ENCODE data around the gene POLR2E.
A peak's percentile ranks its signal among the peaks of the same experiment; 100 is the strongest.

POLR2E gene

GRCh38 chr19:1063909-1064660 lies 31.1 kb downstream of the POLR2E start:
- DNase-seq = no peak

DNA sequence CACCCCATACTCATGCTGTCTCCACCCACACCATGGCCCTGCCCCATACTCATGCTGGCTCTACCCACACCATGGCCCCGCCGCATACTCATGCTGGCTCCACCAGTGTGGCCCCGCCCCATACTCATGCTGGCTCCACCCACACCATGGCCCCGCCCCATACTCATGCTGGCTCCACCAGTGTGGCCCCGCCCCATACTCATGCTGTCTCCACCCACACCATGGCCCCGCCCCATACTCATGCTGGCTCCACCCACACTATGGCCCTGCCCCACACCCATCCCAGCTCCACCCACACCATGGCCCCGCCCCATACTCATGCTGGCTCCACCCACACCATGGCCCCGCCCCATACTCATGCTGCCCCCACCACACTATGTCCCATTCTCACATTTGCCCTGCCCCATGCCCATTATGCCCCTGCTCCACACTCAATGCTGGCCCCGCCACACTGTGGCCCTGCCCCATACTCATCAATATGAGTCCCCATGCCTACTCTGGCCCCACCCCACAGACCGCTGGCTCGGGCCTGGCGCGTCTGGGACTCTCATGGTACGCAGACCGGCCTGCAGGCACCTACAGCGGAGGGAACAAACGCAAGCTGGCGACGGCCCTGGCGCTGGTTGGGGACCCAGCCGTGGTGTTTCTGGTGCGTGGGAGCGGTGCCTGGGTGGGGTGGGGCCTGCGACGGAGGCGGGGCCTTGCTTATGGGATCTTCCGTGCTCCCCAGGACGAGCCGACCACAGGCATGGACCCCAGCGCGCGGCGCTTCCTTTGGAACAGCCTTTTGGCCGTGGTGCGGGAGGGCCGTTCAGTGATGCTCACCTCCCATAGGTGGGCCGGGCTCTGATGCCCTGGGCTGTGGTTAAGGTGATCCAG lies 31.9 kb downstream of the POLR2E start:
- DNase-seq = peak; percentile 67

GRCh38 chr19:1062387-1063029 lies 32.7 kb downstream of the POLR2E start:
- DNase-seq = no peak

DNA sequence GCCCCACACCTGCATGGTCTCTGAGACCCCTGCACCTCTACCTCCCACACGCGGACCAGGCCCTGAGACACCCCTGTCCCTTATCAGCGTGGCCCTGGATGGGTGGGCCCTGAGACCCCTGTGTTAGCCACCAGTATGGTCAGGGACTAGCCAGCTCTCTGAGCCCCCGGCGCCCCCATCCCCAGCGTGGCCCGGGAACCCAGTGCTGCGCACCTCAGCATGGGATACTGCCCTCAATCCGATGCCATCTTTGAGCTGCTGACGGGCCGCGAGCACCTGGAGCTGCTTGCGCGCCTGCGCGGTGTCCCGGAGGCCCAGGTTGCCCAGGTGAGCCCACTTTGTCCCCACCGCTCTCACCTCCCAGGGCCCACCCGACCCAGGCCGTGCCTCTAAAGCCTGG lies 33.2 kb downstream of the POLR2E start:
- DNase-seq = no peak

- DNase-seq = no peak
Observed at GRCh38 chr19:1060689-1061088, 34.5 kb downstream of the POLR2E start.

DNA sequence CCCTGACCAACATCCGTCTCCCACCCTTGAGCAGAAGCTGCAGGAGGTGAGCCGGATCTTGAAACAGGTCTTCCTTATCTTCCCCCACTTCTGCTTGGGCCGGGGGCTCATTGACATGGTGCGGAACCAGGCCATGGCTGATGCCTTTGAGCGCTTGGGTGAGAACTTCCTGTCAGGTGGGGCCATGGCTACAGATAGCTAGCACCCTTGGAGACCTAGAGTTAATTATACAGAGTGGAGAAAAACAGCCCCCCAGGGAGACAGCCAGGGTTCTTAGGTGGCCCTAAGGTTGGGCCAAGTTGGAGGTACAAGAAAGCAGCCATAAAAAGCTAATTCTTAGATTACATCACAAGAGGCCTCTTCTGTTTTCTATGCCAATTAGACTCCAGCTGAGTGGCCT lies 37.1 kb downstream of the POLR2E start:
- no peak for DNase-seq

GRCh38 chr19:1057176-1057855 lies 37.9 kb downstream of the POLR2E start:
- no peak for DNase-seq

GRCh38 chr19:1055886-1056620 lies 39.1 kb downstream of the POLR2E start:
- DNase-seq = no peak

DNA sequence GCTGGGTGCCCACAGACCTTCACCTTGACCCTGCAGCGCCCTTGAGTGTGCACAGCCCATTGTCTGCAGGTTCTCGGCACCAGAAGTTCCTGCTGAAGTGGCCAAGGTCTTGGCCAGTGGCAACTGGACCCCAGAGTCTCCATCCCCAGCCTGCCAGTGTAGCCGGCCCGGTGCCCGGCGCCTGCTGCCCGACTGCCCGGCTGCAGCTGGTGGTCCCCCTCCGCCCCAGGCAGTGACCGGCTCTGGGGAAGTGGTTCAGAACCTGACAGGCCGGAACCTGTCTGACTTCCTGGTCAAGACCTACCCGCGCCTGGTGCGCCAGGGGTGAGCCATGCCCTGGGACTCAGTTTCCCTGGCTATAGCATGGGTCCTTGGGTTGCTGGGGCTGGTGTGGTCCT lies 40.1 kb downstream of the POLR2E start:
- DNase-seq = no peak

GRCh38 chr19:1054102-1055027 lies 40.8 kb downstream of the POLR2E start:
- DNase-seq = no peak

GRCh38 chr19:1053176-1054101 lies 41.7 kb downstream of the POLR2E start:
- DNase-seq = no peak

DNA sequence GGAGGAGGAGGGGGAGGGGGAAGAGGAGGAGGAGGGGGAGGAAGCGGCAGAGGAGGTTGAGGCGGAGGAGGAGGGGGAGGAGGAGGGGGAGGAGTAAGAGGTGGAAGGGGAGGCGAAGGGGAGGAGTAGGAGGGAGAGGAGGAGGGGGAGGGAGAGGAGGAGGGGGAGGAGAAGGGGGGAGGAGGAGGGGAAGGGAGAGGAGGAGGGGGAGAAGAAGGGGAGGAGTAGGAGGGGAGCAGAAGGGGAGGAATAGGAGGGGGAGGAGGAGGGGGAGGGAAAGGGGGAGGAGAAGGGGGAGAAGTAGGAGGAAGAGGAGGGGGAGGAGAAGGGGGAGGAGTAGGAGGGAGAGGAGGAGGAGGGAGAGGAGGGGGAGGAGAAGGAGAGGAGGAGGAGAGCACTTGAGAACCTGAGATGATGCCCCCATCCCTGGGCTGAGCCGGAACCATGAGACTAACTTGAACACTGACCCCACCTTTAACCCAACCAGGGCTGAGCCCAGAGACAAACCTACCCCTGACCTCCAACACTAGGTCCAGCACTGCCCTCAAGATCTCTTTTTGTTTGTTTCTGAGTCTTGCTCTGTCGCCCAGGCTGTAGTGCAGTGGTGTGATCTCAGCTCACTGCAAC lies 42.7 kb downstream of the POLR2E start:
- DNase-seq = no peak

DNA sequence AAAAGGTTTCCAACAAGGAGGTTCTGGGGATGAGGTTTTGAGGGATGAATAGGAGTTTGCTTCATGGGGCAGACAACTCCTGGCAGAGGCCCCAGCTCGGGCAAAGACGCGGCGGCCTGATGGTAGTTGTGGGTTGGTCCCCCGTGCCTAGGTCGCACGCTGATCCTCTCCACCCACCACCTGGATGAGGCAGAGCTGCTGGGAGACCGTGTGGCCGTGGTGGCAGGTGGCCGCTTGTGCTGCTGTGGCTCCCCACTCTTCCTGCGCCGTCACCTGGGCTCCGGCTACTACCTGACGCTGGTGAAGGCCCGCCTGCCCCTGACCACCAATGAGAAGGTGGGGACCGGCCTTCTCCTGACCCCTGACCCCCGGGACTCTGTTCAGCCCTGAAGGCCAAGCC lies 43.4 kb downstream of the POLR2E start:
- DNase-seq = no peak

GRCh38 chr19:1050989-1051788 lies 44.0 kb downstream of the POLR2E start:
- DNase-seq = no peak

DNA sequence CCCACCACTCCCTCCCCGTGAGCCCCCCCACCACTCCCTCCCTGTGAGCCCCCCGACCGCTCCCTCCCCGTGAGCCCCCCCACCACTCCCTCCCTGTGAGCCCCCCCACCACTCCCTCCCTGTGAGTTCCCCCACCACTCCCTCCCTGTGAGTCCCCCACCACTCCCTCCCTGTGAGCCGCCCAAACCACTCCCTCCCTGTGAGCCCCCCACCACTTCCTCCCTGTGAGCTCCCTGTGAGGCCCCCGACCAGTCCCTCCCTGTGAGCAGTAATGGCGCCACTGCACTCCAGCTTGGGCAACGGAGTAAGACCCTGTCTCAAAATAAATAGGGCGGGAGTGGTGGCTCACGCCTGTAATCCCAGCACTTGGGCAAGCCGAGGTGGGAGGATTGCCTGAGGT lies 45.4 kb downstream of the POLR2E start:
- no peak for DNase-seq

DNA sequence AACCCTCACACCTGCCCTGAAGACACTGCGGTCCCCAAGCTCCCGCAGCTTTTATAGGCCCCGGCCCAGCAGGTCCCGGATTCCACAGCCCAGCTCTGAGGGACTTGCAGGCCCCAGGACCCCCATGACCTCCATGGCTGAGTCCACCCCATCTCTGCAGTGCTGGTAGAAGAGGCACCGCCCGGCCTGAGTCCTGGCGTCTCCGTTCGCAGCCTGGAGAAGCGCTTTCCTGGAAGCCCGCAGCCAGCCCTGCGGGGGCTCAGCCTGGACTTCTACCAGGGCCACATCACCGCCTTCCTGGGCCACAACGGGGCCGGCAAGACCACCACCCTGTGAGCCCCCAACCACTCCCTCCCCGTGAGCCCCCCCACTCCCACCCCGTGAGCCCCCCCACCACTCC lies 46.1 kb downstream of the POLR2E start:
- no peak for DNase-seq

GRCh38 chr19:1047696-1048147 lies 47.5 kb downstream of the POLR2E start:
- no peak for DNase-seq
